HepG2 (cell line): ENCODE results near the gene MCRS1. TPM values are rescaled to one million over a fixed set of nuclear protein-coding genes. Genes with fewer than 3 reads are reported as not detected.
A peak's percentile ranks its signal among the peaks of the same experiment; 100 is the strongest.

Experiments
- BHLHE40 ChIP-seq: IDR thresholded peaks from 2 replicates; pipeline ENCODE4 v1.6.1; 2011; ENCODE audit warnings: low read length, improper control_type of control experiment
- GLI4 ChIP-seq: sonication (generic); formaldehyde crosslinking; IDR thresholded peaks from 2 replicates; pipeline ENCODE4 v1.5.1; 2020; ENCODE audit warnings: missing genetic modification reagents, mild to moderate bottlenecking, moderate library complexity, borderline replicate concordance
- NFRKB ChIP-seq: fragments of 450-650 bp; IDR thresholded peaks from 2 replicates; pipeline ENCODE4 v1.6.1; 2017
- POGZ ChIP-seq: sonication (generic); formaldehyde crosslinking; IDR thresholded peaks from 2 replicates; pipeline ENCODE4 v1.4.0; 2020; ENCODE audit warnings: mild to moderate bottlenecking, missing genetic modification reagents
- SIX1 ChIP-seq: sonication (generic); formaldehyde crosslinking; IDR thresholded peaks from 2 replicates; pipeline ENCODE4 v1.4.0; 2020; ENCODE audit warnings: missing genetic modification reagents, borderline replicate concordance
- SKI ChIP-seq: fragments of 450-650 bp; IDR thresholded peaks from one replicate; pipeline ENCODE4 v1.6.1; 2018; ENCODE audit warnings: mild to moderate bottlenecking; ENCODE audit not compliant: partially characterized antibody
- TCF12 ChIP-seq, 2 experiments: fragments of 450-650 bp in 1 of 2; sonication (generic) in 1 of 2; formaldehyde crosslinking in 1 of 2; IDR thresholded peaks; 2 replicates each; pipeline versions ENCODE4 v1.6.1 to v1.8.0; 2017 to 2022; ENCODE audit warnings: antibody characterized with exemption in 1 of 2, mild to moderate bottlenecking in 1 of 2, missing genetic modification reagents in 1 of 2, moderate library complexity in 1 of 2
- TSC22D2 ChIP-seq: sonication (generic); formaldehyde crosslinking; IDR thresholded peaks from 2 replicates; pipeline ENCODE4 v1.5.1; 2020; ENCODE audit warnings: missing genetic modification reagents, mild to moderate bottlenecking, borderline replicate concordance
- ZEB1 ChIP-seq: IDR thresholded peaks from 2 replicates; pipeline ENCODE4 v1.6.1; 2012; ENCODE audit warnings: mild to moderate bottlenecking, low read depth, inconsistent platforms; ENCODE audit not compliant: insufficient replicate concordance
- ZIK1 ChIP-seq: sonication (generic); formaldehyde crosslinking; IDR thresholded peaks from 2 replicates; pipeline ENCODE4 v1.5.0; 2020; ENCODE audit warnings: mild to moderate bottlenecking, low read depth, missing genetic modification reagents, borderline replicate concordance
- ZNF136 ChIP-seq: sonication (generic); formaldehyde crosslinking; IDR thresholded peaks from 2 replicates; pipeline ENCODE4 v1.8.1; 2022; ENCODE audit warnings: low read depth, mild to moderate bottlenecking, moderate library complexity, missing genetic modification reagents
- ZNF335 ChIP-seq: sonication (generic); formaldehyde crosslinking; IDR thresholded peaks from 2 replicates; pipeline ENCODE4 v1.4.0; 2020; ENCODE audit warnings: missing genetic modification reagents
- ZNF451 ChIP-seq: sonication (generic); formaldehyde crosslinking; IDR thresholded peaks from 2 replicates; pipeline ENCODE4 v1.5.0; 2020; ENCODE audit warnings: mild to moderate bottlenecking, missing genetic modification reagents
- ZNF496 ChIP-seq: sonication (generic); formaldehyde crosslinking; IDR thresholded peaks from 2 replicates; pipeline ENCODE4 v1.8.1; 2023; ENCODE audit warnings: mild to moderate bottlenecking, moderate library complexity, missing genetic modification reagents; ENCODE audit not compliant: insufficient replicate concordance
- ZNF660 ChIP-seq: sonication (generic); formaldehyde crosslinking; IDR thresholded peaks from 2 replicates; pipeline ENCODE4 v1.5.1; 2020; ENCODE audit warnings: mild to moderate bottlenecking, low read depth, missing genetic modification reagents, borderline replicate concordance
- ZNF891 ChIP-seq: sonication (generic); formaldehyde crosslinking; IDR thresholded peaks from 2 replicates; pipeline ENCODE4 v1.5.0; 2020; ENCODE audit warnings: mild to moderate bottlenecking, missing genetic modification reagents
- polyA plus RNA-seq, 8 experiments: library from polyadenylated mRNA; depleted of rRNA in 3 of 8; stranded (reverse) in 7 of 8; unstranded in 1 of 8; fragments of >200 nt; fragmentation: Illumina TruSeq in 4 of 8; extraction: Trizol in 4 of 8; gene quantifications; 2 replicates each; pipeline versions ENCODE4 v1.2.1 to v1.2.3, GENCODE V29; 2011 to 2016; ENCODE audit warnings: low read depth in 4 of 8, missing spikeins in 1 of 8, mixed read lengths in 1 of 8; ENCODE audit not compliant: insufficient read depth in 1 of 8
- total RNA-seq, 5 experiments: library from RNA; depleted of rRNA; stranded (reverse); fragments of >200 nt; fragmentation: Illumina TruSeq; extraction: Trizol; gene quantifications; 2 replicates each; pipeline ENCODE4 v1.2.3, GENCODE V29; 2016; ENCODE audit warnings: low read depth in 1 of 5
- TF ChIP-seq, protein P1 (sequence below): sonication (generic); formaldehyde crosslinking; IDR thresholded peaks from 2 replicates; pipeline ENCODE4 v1.5.0; 2020; ENCODE audit warnings: missing genetic modification reagents, mild to moderate bottlenecking, borderline replicate concordance
- TF ChIP-seq, protein P2 (sequence below): sonication (generic); formaldehyde crosslinking; IDR thresholded peaks from 2 replicates; pipeline ENCODE4 v1.5.0; 2020; ENCODE audit warnings: mild to moderate bottlenecking, missing genetic modification reagents
- TF ChIP-seq, protein P3 (sequence below): sonication (generic); formaldehyde crosslinking; IDR thresholded peaks from 2 replicates; pipeline ENCODE4 v1.5.1; 2020; ENCODE audit warnings: missing genetic modification reagents, mild to moderate bottlenecking, borderline replicate concordance
- TF ChIP-seq, protein P4 (sequence below): sonication (generic); formaldehyde crosslinking; IDR thresholded peaks from 2 replicates; pipeline ENCODE4 v1.8.1; 2023; ENCODE audit warnings: mild to moderate bottlenecking, missing genetic modification reagents, borderline replicate concordance
- TF ChIP-seq, protein P5 (sequence below): sonication (generic); formaldehyde crosslinking; IDR thresholded peaks from 2 replicates; pipeline ENCODE4 v1.4.0; 2020; ENCODE audit warnings: mild to moderate bottlenecking, missing genetic modification reagents
- TF ChIP-seq, protein P6 (sequence below): sonication (generic); formaldehyde crosslinking; IDR thresholded peaks from 2 replicates; pipeline ENCODE4 v1.5.1; 2020; ENCODE audit warnings: missing genetic modification reagents, mild to moderate bottlenecking, borderline replicate concordance

MCRS1 gene
- total and polyA plus RNA-seq, 2 of the 13 experiments (the other 11 are each of a cell fraction or from before 2014, with no cell fraction given) = 51.0 to 66.3 TPM

DNA sequence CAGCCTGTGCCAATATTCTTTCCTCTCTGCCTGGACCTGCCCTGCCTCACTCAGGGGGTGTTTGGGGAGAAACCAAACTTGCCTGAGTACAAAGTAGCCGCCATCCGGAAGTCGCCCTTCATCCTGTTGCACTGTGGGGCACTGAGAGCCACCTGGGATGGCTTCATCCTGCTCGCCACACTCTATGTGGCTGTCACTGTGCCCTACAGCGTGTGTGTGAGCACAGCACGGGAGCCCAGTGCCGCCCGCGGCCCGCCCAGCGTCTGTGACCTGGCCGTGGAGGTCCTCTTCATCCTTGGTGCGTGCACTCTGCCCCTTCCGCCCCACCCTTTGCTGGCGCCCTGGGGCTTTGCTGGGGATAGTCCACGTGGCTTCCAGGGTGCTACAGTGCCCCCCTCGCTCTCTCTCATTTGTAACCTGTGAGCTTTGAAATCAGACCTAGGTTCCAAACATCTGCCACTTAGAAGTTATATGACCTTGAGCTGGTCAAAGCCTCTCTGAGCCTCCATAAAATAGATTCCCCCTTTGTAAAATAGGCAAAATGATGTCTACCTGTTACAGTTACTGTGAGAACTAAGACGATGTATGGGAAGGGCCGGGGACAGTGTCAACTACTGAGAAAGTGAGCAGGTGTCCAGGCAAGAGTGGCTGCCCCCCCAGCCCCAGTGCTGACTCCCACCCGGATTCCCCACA lies 24.6 kb downstream of the MCRS1 start (continued):
- TF ChIP-seq, protein P1, sequence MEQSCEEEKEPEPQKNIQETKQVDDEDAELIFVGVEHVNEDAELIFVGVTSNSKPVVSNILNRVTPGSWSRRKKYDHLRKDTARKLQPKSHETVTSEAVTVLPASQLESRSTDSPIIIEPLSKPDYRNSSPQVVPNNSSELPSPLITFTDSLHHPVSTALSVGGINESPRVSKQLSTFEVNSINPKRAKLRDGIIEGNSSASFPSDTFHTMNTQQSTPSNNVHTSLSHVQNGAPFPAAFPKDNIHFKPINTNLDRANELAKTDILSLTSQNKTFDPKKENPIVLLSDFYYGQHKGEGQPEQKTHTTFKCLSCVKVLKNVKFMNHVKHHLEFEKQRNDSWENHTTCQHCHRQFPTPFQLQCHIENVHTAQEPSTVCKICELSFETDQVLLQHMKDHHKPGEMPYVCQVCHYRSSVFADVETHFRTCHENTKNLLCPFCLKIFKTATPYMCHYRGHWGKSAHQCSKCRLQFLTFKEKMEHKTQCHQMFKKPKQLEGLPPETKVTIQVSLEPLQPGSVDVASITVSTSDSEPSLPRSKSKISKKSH (CRISPR knock-in tag) = no peak
- TF ChIP-seq POGZ (CRISPR knock-in tag) (0 out of 2 replicates have a peak, but pooled peaks have one; percentile 27), GLI4 (CRISPR knock-in tag) (no peak), ZEB1 (no peak), BHLHE40 (no peak), NFRKB (no peak), ZIK1 (no peak), ZNF451 (CRISPR knock-in tag) (no peak), ZNF496 (CRISPR knock-in tag) (no peak), ZNF660 (no peak), SIX1 (CRISPR knock-in tag) (no peak), TSC22D2 (CRISPR knock-in tag) (no peak), TCF12 (IDR thresholded peaks at IDR 0.05) (no peak), TCF12 (CRISPR knock-in tag; IDR thresholded peaks at IDR 0.05) (no peak), ZNF136 (no peak), SKI (no peak), ZNF335 (no peak), ZNF891 (no peak)
- TF ChIP-seq, protein P2, sequence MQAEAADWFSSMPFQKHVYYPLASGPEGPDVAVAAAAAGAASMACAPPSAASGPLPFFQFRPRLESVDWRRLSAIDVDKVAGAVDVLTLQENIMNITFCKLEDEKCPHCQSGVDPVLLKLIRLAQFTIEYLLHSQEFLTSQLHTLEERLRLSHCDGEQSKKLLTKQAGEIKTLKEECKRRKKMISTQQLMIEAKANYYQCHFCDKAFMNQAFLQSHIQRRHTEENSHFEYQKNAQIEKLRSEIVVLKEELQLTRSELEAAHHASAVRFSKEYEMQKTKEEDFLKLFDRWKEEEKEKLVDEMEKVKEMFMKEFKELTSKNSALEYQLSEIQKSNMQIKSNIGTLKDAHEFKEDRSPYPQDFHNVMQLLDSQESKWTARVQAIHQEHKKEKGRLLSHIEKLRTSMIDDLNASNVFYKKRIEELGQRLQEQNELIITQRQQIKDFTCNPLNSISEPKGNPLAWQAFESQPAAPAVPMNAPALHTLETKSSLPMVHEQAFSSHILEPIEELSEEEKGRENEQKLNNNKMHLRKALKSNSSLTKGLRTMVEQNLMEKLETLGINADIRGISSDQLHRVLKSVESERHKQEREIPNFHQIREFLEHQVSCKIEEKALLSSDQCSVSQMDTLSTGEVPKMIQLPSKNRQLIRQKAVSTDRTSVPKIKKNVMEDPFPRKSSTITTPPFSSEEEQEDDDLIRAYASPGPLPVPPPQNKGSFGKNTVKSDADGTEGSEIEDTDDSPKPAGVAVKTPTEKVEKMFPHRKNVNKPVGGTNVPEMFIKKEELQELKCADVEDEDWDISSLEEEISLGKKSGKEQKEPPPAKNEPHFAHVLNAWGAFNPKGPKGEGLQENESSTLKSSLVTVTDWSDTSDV = no peak
- TF ChIP-seq, protein P3, sequence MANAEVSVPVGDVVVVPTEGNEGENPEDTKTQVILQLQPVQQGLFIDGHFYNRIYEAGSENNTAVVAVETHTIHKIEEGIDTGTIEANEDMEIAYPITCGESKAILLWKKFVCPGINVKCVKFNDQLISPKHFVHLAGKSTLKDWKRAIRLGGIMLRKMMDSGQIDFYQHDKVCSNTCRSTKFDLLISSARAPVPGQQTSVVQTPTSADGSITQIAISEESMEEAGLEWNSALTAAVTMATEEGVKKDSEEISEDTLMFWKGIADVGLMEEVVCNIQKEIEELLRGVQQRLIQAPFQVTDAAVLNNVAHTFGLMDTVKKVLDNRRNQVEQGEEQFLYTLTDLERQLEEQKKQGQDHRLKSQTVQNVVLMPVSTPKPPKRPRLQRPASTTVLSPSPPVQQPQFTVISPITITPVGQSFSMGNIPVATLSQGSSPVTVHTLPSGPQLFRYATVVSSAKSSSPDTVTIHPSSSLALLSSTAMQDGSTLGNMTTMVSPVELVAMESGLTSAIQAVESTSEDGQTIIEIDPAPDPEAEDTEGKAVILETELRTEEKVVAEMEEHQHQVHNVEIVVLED (CRISPR knock-in tag) = no peak
- TF ChIP-seq, protein P4, sequence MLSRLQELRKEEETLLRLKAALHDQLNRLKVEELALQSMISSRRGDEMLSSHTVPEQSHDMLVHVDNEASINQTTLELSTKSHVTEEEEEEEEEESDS (CRISPR knock-in tag) = no peak
- TF ChIP-seq, protein P5, sequence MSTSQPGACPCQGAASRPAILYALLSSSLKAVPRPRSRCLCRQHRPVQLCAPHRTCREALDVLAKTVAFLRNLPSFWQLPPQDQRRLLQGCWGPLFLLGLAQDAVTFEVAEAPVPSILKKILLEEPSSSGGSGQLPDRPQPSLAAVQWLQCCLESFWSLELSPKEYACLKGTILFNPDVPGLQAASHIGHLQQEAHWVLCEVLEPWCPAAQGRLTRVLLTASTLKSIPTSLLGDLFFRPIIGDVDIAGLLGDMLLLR (CRISPR knock-in tag) = no peak
- TF ChIP-seq, protein P6, sequence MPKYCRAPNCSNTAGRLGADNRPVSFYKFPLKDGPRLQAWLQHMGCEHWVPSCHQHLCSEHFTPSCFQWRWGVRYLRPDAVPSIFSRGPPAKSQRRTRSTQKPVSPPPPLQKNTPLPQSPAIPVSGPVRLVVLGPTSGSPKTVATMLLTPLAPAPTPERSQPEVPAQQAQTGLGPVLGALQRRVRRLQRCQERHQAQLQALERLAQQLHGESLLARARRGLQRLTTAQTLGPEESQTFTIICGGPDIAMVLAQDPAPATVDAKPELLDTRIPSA (CRISPR knock-in tag) = no peak
